HepG2 (cell line): ENCODE measurements around the gene PPM1H. TPM values are rescaled to one million over a fixed set of nuclear protein-coding genes. Genes with fewer than 3 reads are reported as not detected.

ENCODE experiments used
- ETV6 ChIP-seq: sonication (generic); formaldehyde crosslinking; conservative IDR thresholded peaks from 2 replicates; pipeline ENCODE4 v1.4.0; 2020; ENCODE audit warnings: missing genetic modification reagents
- HMG20B ChIP-seq: conservative IDR thresholded peaks from 2 replicates; pipeline ENCODE4 v1.6.1; 2016; ENCODE audit warnings: missing genetic modification reagents, missing compliant biosample characterization
- HNF4A ChIP-seq: sonication (generic); formaldehyde crosslinking; IDR thresholded peaks from 2 replicates; pipeline ENCODE4 v1.4.0; 2020; ENCODE audit warnings: missing genetic modification reagents
- ZFP36L2 ChIP-seq: sonication (generic); formaldehyde crosslinking; IDR thresholded peaks from 2 replicates; pipeline ENCODE4 v1.4.0; 2020; ENCODE audit warnings: missing genetic modification reagents
- ZSCAN21 ChIP-seq: sonication (generic); formaldehyde crosslinking; IDR thresholded peaks from 2 replicates; pipeline ENCODE4 v1.8.0; 2022; ENCODE audit warnings: mild to moderate bottlenecking, missing genetic modification reagents, moderate library complexity, borderline replicate concordance
- polyA plus RNA-seq, 8 experiments: library from polyadenylated mRNA; depleted of rRNA in 3 of 8; stranded (reverse) in 7 of 8; unstranded in 1 of 8; fragments of >200 nt; fragmentation: Illumina TruSeq in 4 of 8; extraction: Trizol in 4 of 8; gene quantifications; 2 replicates each; pipeline versions ENCODE4 v1.2.1 to v1.2.3, GENCODE V29; 2011 to 2016; ENCODE audit warnings: low read depth in 4 of 8, missing spikeins in 1 of 8, mixed read lengths in 1 of 8; ENCODE audit not compliant: insufficient read depth in 1 of 8
- total RNA-seq, 5 experiments: library from RNA; depleted of rRNA; stranded (reverse); fragments of >200 nt; fragmentation: Illumina TruSeq; extraction: Trizol; gene quantifications; 2 replicates each; pipeline ENCODE4 v1.2.3, GENCODE V29; 2016; ENCODE audit warnings: low read depth in 1 of 5
- TF ChIP-seq, protein P1 (sequence below): IDR thresholded peaks from 2 replicates; pipeline ENCODE4 v1.6.1; 2012; ENCODE audit warnings: low read length, improper control_type of control experiment
- TF ChIP-seq, protein P2 (sequence below): sonication (generic); formaldehyde crosslinking; IDR thresholded peaks from 2 replicates; pipeline ENCODE4 v1.4.0; 2020; ENCODE audit warnings: missing genetic modification reagents
- TF ChIP-seq, protein P3 (sequence below): sonication (generic); formaldehyde crosslinking; IDR thresholded peaks from 2 replicates; pipeline ENCODE4 v1.8.0; 2022; ENCODE audit warnings: mild to moderate bottlenecking, missing genetic modification reagents; ENCODE audit not compliant: insufficient replicate concordance

PPM1H gene
- total and polyA plus RNA-seq, 2 of the 13 experiments (the other 11 are each of a cell fraction or from before 2014, with no cell fraction given), result 29.1 to 38.1 TPM

DNA sequence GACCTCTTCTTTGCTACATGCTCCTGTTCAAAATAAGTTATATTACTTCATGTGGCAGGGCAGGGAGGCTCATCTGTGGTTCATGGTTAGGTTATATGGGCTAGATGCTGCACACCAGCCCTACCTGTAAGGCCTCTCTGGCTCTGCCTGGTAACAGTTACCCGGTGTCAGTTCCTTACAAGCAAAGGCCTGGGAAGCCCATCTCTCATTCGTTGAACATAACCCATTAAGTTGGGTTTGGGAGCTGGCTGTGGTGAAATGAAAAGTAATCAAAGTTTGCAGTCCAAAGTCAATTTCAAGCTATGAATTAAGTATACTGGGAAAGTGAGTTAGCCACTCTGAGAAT, 183.2 kb downstream of the PPM1H start (continued):
- TF ChIP-seq, protein P1, sequence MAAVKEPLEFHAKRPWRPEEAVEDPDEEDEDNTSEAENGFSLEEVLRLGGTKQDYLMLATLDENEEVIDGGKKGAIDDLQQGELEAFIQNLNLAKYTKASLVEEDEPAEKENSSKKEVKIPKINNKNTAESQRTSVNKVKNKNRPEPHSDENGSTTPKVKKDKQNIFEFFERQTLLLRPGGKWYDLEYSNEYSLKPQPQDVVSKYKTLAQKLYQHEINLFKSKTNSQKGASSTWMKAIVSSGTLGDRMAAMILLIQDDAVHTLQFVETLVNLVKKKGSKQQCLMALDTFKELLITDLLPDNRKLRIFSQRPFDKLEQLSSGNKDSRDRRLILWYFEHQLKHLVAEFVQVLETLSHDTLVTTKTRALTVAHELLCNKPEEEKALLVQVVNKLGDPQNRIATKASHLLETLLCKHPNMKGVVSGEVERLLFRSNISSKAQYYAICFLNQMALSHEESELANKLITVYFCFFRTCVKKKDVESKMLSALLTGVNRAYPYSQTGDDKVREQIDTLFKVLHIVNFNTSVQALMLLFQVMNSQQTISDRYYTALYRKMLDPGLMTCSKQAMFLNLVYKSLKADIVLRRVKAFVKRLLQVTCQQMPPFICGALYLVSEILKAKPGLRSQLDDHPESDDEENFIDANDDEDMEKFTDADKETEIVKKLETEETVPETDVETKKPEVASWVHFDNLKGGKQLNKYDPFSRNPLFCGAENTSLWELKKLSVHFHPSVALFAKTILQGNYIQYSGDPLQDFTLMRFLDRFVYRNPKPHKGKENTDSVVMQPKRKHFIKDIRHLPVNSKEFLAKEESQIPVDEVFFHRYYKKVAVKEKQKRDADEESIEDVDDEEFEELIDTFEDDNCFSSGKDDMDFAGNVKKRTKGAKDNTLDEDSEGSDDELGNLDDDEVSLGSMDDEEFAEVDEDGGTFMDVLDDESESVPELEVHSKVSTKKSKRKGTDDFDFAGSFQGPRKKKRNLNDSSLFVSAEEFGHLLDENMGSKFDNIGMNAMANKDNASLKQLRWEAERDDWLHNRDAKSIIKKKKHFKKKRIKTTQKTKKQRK, result no peak
- no peak for TF ChIP-seq HMG20B (CRISPR knock-in tag)
- TF ChIP-seq, protein P2, sequence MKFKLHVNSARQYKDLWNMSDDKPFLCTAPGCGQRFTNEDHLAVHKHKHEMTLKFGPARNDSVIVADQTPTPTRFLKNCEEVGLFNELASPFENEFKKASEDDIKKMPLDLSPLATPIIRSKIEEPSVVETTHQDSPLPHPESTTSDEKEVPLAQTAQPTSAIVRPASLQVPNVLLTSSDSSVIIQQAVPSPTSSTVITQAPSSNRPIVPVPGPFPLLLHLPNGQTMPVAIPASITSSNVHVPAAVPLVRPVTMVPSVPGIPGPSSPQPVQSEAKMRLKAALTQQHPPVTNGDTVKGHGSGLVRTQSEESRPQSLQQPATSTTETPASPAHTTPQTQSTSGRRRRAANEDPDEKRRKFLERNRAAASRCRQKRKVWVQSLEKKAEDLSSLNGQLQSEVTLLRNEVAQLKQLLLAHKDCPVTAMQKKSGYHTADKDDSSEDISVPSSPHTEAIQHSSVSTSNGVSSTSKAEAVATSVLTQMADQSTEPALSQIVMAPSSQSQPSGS (CRISPR knock-in tag), result no peak
- no peak for TF ChIP-seq HNF4A
- TF ChIP-seq, protein P3, sequence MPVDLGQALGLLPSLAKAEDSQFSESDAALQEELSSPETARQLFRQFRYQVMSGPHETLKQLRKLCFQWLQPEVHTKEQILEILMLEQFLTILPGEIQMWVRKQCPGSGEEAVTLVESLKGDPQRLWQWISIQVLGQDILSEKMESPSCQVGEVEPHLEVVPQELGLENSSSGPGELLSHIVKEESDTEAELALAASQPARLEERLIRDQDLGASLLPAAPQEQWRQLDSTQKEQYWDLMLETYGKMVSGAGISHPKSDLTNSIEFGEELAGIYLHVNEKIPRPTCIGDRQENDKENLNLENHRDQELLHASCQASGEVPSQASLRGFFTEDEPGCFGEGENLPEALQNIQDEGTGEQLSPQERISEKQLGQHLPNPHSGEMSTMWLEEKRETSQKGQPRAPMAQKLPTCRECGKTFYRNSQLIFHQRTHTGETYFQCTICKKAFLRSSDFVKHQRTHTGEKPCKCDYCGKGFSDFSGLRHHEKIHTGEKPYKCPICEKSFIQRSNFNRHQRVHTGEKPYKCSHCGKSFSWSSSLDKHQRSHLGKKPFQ (CRISPR knock-in tag), result no peak
- no peak for TF ChIP-seq ZSCAN21 (CRISPR knock-in tag)
- no peak for TF ChIP-seq ETV6
- no peak for TF ChIP-seq ZFP36L2
